MM.1S (cell line): ENCODE measurements around the gene CCND1.
A peak's percentile ranks its signal among the peaks of the same experiment; 100 is the strongest.

Source experiments
- DNase-seq: peaks from one replicate; pipeline ENCODE4 v3.0.0-alpha.2; 2015
- H2AFZ ChIP-seq: fragments of 300-600 bp; sonication (generic); 2 replicates; pipeline ENCODE4 v1.6.0; 2016; ENCODE audit warnings: antibody characterized with exemption, low read length
- H3F3A ChIP-seq: fragments of 300-600 bp; sonication (generic); 2 replicates; pipeline ENCODE4 v1.6.1; 2016; ENCODE audit warnings: mild to moderate bottlenecking, antibody characterized with exemption, low read length, moderate library complexity, mixed read lengths; ENCODE audit not compliant: insufficient read depth
- H3K27ac ChIP-seq: fragments of 300-600 bp; sonication (generic); 2 replicates; pipeline ENCODE4 v1.5.1; 2016; ENCODE audit warnings: mild to moderate bottlenecking, low read length
- H3K27me3 ChIP-seq: fragments of 300-600 bp; sonication (generic); replicated peaks from 2 replicates; pipeline ENCODE4 v1.6.0; 2016; ENCODE audit warnings: low read length; ENCODE audit not compliant: insufficient read depth
- H3K36me3 ChIP-seq: fragments of 300-600 bp; sonication (generic); replicated peaks from 2 replicates; pipeline ENCODE4 v1.6.1; 2016; ENCODE audit warnings: mild to moderate bottlenecking, low read length, mixed read lengths; ENCODE audit not compliant: insufficient read depth
- H3K4me1 ChIP-seq: fragments of 300-600 bp; sonication (generic); 2 replicates; pipeline ENCODE4 v1.6.1; 2016; ENCODE audit warnings: low read length, mixed read lengths
- H3K4me2 ChIP-seq: fragments of 300-600 bp; sonication (generic); 2 replicates; pipeline ENCODE4 v1.6.0; 2016; ENCODE audit warnings: low read depth, low read length
- H3K4me3 ChIP-seq: fragments of 300-600 bp; sonication (generic); 2 replicates; pipeline ENCODE4 v1.5.1; 2016; ENCODE audit warnings: low read length, mixed read lengths
- H3K79me2 ChIP-seq: fragments of 300-600 bp; sonication (generic); 2 replicates; pipeline ENCODE4 v1.6.1; 2016; ENCODE audit warnings: mixed run types, low read length, mixed read lengths
- H3K9ac ChIP-seq: fragments of 300-600 bp; sonication (generic); 2 replicates; pipeline ENCODE4 v1.6.1; 2016; ENCODE audit warnings: low read length, mixed read lengths
- H3K9me2 ChIP-seq: fragments of 300-600 bp; sonication (generic); replicated peaks from 2 replicates; pipeline ENCODE4 v1.6.1; 2016; ENCODE audit warnings: mild to moderate bottlenecking, low read length, mixed read lengths; ENCODE audit not compliant: insufficient read depth
- H3K9me3 ChIP-seq: fragments of 300-600 bp; sonication (generic); replicated peaks from 2 replicates; pipeline ENCODE4 v1.6.1; 2016; ENCODE audit warnings: mild to moderate bottlenecking, low read length, mixed read lengths; ENCODE audit not compliant: insufficient read depth
- H4K20me1 ChIP-seq: fragments of 300-600 bp; sonication (generic); 2 replicates; pipeline ENCODE4 v1.6.1; 2016; ENCODE audit warnings: mild to moderate bottlenecking, low read length, moderate library complexity, mixed read lengths; ENCODE audit not compliant: insufficient read depth
- CTCF ChIP-seq: fragments of 300-600 bp; sonication (generic); IDR thresholded peaks from 2 replicates; pipeline ENCODE4 v1.5.1; 2016; ENCODE audit warnings: antibody characterized with exemption, low read length, mixed read lengths
- EZH2 ChIP-seq: fragments of 300-600 bp; sonication (generic); optimal IDR thresholded peaks from 2 replicates; pipeline ENCODE3; 2017; ENCODE audit warnings: low read depth, mild to moderate bottlenecking, antibody characterized with exemption, low read length, mixed read lengths
- EZH2phosphoT487 ChIP-seq: fragments of 300-600 bp; sonication (generic); IDR thresholded peaks from 2 replicates; pipeline ENCODE4 v1.6.1; 2018; ENCODE audit warnings: antibody characterized with exemption, low read length

Gene CCND1

DNA sequence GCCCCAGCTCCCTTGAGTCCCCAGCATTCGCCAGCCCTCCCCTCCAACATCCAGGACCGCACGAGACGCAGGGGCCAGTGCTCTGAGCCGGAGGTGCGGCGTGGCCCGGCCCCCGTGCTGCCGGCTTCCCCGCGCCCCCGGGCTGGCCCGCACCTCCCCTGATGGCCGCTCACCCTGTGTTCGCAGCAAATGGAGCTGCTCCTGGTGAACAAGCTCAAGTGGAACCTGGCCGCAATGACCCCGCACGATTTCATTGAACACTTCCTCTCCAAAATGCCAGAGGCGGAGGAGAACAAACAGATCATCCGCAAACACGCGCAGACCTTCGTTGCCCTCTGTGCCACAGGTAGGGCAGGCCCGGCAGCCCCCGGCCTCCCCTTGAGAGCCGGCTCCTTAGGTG is 2.7 kb downstream of the CCND1 start:
- no peak overlapping the region for H2AFZ ChIP-seq
- H3K9ac ChIP-seq: no peak overlapping the region
- H3K27me3 ChIP-seq: peaks cover 26% of the 10 kb centered on the region
- H3K27ac ChIP-seq: no peak overlapping the region
- 0 out of 2 replicates have a peak, but pooled peaks cover 3% of the 10 kb centered on the region for H3K79me2 ChIP-seq
- H3K36me3 ChIP-seq: no peaks in the 10 kb centered on the region
- H3K4me2 ChIP-seq: peak overlapping the region; percentile 93; the same call in 1 of the 2 replicates
- no peak overlapping the region for H3K4me3 ChIP-seq
- H3F3A ChIP-seq: peaks cover 11% of the 10 kb centered on the region; the same call in 1 of the 2 replicates
- peaks cover 5% of the 10 kb centered on the region; the same call in 1 of the 2 replicates for H3K4me1 ChIP-seq
- no peaks in the 10 kb centered on the region for H4K20me1 ChIP-seq
- no peaks in the 10 kb centered on the region for H3K9me2 ChIP-seq
- DNase-seq: no peak
- TF ChIP-seq CTCF: no peak
- TF ChIP-seq EZH2phosphoT487: no peak
- no peak for TF ChIP-seq EZH2
- no peaks in the 10 kb centered on the region for H3K9me3 ChIP-seq

GRCh38 chr11:69644071-69644961 is 3.4 kb downstream of the CCND1 start:
- peaks cover 1% of the 10 kb centered on the region; the same call in 1 of the 2 replicates for H3K4me1 ChIP-seq
- DNase-seq: no peak
- peaks cover 20% of the 10 kb centered on the region for H3K27me3 ChIP-seq
- H3K4me2 ChIP-seq: no peak overlapping the region
- no peaks in the 10 kb centered on the region for H3K36me3 ChIP-seq
- no peaks in the 10 kb centered on the region for H4K20me1 ChIP-seq
- no peak overlapping the region for H3K9ac ChIP-seq
- H3K9me3 ChIP-seq: no peaks in the 10 kb centered on the region
- no peaks in the 10 kb centered on the region for H3K9me2 ChIP-seq
- no peak overlapping the region for H3K27ac ChIP-seq
- H3F3A ChIP-seq: peaks cover 10% of the 10 kb centered on the region; the same call in 1 of the 2 replicates
- TF ChIP-seq EZH2phosphoT487: no peak
- TF ChIP-seq CTCF: no peak
- TF ChIP-seq EZH2: no peak
- H2AFZ ChIP-seq: no peak overlapping the region
- no peak overlapping the region for H3K4me3 ChIP-seq
- H3K79me2 ChIP-seq: 0 out of 2 replicates have a peak, but pooled peaks cover 3% of the 10 kb centered on the region

- Histone ChIP-seq H3K4me1 (no peaks in the 10 kb centered on the region), H3K9me2 (no peaks in the 10 kb centered on the region), H3K9me3 (no peaks in the 10 kb centered on the region), H3K4me3 (no peak overlapping the region), H3K4me2 (no peak overlapping the region), H3K27ac (no peak overlapping the region), H3K9ac (no peak overlapping the region), H3K36me3 (no peaks in the 10 kb centered on the region), H3K79me2 (0 out of 2 replicates have a peak, but pooled peaks cover 3% of the 10 kb centered on the region), H3K27me3 (peaks cover 12% of the 10 kb centered on the region), H4K20me1 (no peaks in the 10 kb centered on the region), H2AFZ (no peak overlapping the region), H3F3A (peaks cover 9% of the 10 kb centered on the region; the same call in 1 of the 2 replicates)
- no peak for DNase-seq
- TF ChIP-seq CTCF: no peak
- TF ChIP-seq EZH2phosphoT487: no peak
- TF ChIP-seq EZH2: no peak
Measured at GRCh38 chr11:69644962-69645675, 4.2 kb downstream of the CCND1 start.
